Endodermal cell (in vitro differentiated cells): ENCODE measurements around the gene USHBP1. TPM values are rescaled to one million over a fixed set of nuclear protein-coding genes. Genes with fewer than 3 reads are reported as not detected.

Experiments used
- DNase-seq: peaks from one replicate; pipeline ENCODE4 v3.0.0-alpha.2; 2017
- H3K27ac ChIP-seq: 2 replicates; pipeline ENCODE4 v1.5.1; 2013; ENCODE audit warnings: mild to moderate bottlenecking, low read depth, low read length, moderate library complexity
- H3K27me3 ChIP-seq: 2 replicates; pipeline ENCODE4 v1.6.1; 2013; ENCODE audit warnings: mild to moderate bottlenecking, low read length, moderate library complexity; ENCODE audit not compliant: insufficient read depth, control insufficient read depth, poor library complexity, severe bottlenecking
- H3K36me3 ChIP-seq: 2 replicates; pipeline ENCODE4 v1.7.0; 2013; ENCODE audit warnings: mild to moderate bottlenecking, low read length, moderate library complexity; ENCODE audit not compliant: control insufficient read depth, insufficient read depth
- H3K4me1 ChIP-seq: one replicate; pipeline ENCODE4 v1.7.0; 2013; ENCODE audit warnings: low read length; ENCODE audit not compliant: control insufficient read depth, insufficient read depth
- H3K4me3 ChIP-seq: 2 replicates; pipeline ENCODE4 v1.5.1; 2013; ENCODE audit warnings: mild to moderate bottlenecking, low read length, moderate library complexity
- H3K9ac ChIP-seq: 2 replicates; pipeline ENCODE4 v1.6.1; 2013; ENCODE audit warnings: mild to moderate bottlenecking, low read length, moderate library complexity; ENCODE audit not compliant: poor library complexity, severe bottlenecking; ENCODE audit errors: extremely low read depth
- H3K9me3 ChIP-seq: 2 replicates; pipeline ENCODE4 v1.6.1; 2013; ENCODE audit warnings: mild to moderate bottlenecking, low read length, moderate library complexity; ENCODE audit not compliant: control insufficient read depth
- H3K27ac Mint-ChIP-seq: 2 replicates; pipeline ENCODE4 v1.8.0; 2020; ENCODE audit warnings: mixed read lengths
- H3K27me3 Mint-ChIP-seq: 2 replicates; pipeline ENCODE4 v1.8.0; 2021; ENCODE audit warnings: mild to moderate bottlenecking, mixed read lengths; ENCODE audit not compliant: insufficient read depth
- H3K36me3 Mint-ChIP-seq: 2 replicates; pipeline ENCODE4 v1.8.0; 2020; ENCODE audit warnings: low read depth, mixed read lengths
- H3K4me1 Mint-ChIP-seq: 2 replicates; pipeline ENCODE4 v1.8.0; 2020; ENCODE audit warnings: mixed read lengths
- H3K4me3 Mint-ChIP-seq: 2 replicates; pipeline ENCODE4 v1.8.0; 2020; ENCODE audit warnings: mild to moderate bottlenecking, moderate library complexity, mixed read lengths
- H3K9me3 Mint-ChIP-seq: 2 replicates; pipeline ENCODE4 v1.8.0; 2020; ENCODE audit warnings: mild to moderate bottlenecking, mixed read lengths
- CTCF ChIP-seq: fragments of 200-600 bp; sonication (generic); conservative IDR thresholded peaks from 2 replicates; pipeline ENCODE4 v1.5.0; 2021; ENCODE audit warnings: antibody characterized with exemption, mild to moderate bottlenecking
- WGBS, 2 experiments: methylation state at CpG; one replicate each; pipeline versions ENCODE4 v1.1.5 to v1.1.7; 2013; ENCODE audit warnings: missing lambda C conversion rate in 2 of 2, mixed read lengths in 1 of 2; ENCODE audit not compliant: insufficient coverage in 1 of 2, insufficient read length in 1 of 2; 5-methylcytosine and 5-hydroxymethylcytosine counted together
- total RNA-seq, 2 donors: library from RNA; stranded (reverse); fragmentation: NEBNext Ultra II Directional in 1 of 2; extraction: Animal tissue kit (Norgen Biotek cat#: 25700) in 1 of 2; gene quantifications; 2 replicates in 1 of 2; 3 replicates in 1 of 2; pipeline ENCODE4 v1.2.1, GENCODE V29; 2021

USHBP1 gene
- total RNA-seq, 2 donors from 2014 or later, result 3.8 to 6.2 TPM

GRCh38 chr19:17235971-17236777 is 28.4 kb downstream of the USHBP1 start:
- H3K27me3 ChIP-seq, result no peaks in the 10 kb centered on the region
- H3K27ac Mint-ChIP-seq, result no peak overlapping the region
- 16 to 80% methylated on average over 2 to 11 of the region's 27 CpGs for WGBS, 2 experiments
- no peaks in the 10 kb centered on the region for H3K9me3 Mint-ChIP-seq
- DNase-seq, result no peak
- peaks cover 67% of the 10 kb centered on the region for H3K36me3 ChIP-seq
- H3K4me3 ChIP-seq, result no peak overlapping the region
- no peaks in the 10 kb centered on the region for H3K27me3 Mint-ChIP-seq
- peak overlapping the region; percentile 44 for H3K27ac ChIP-seq
- H3K4me3 Mint-ChIP-seq, result peak overlapping the region; percentile 62
- H3K9ac ChIP-seq, result no peak overlapping the region
- peaks cover 10% of the 10 kb centered on the region for H3K4me1 Mint-ChIP-seq
- H3K4me1 ChIP-seq, result peaks cover 4% of the 10 kb centered on the region
- H3K9me3 ChIP-seq, result no peaks in the 10 kb centered on the region
- H3K36me3 Mint-ChIP-seq, result peaks cover 41% of the 10 kb centered on the region
- no peak for TF ChIP-seq CTCF

GRCh38 chr19:17235300-17235970 is 29.1 kb downstream of the USHBP1 start:
- Histone ChIP-seq H3K27me3 (no peaks in the 10 kb centered on the region), H3K4me3 (peak overlapping the region; percentile 78), H3K9ac (peak overlapping the region; percentile 15), H3K9me3 (no peaks in the 10 kb centered on the region), H3K36me3 (peaks cover 66% of the 10 kb centered on the region), H3K4me1 (peaks cover 4% of the 10 kb centered on the region), H3K27ac (peak overlapping the region; percentile 44)
- Mint-ChIP-seq H3K27me3 (no peaks in the 10 kb centered on the region), H3K9me3 (no peaks in the 10 kb centered on the region), H3K27ac (peak overlapping the region; percentile 48), H3K4me1 (peaks cover 3% of the 10 kb centered on the region), H3K36me3 (peaks cover 40% of the 10 kb centered on the region), H3K4me3 (peak overlapping the region; percentile 62)
- WGBS, 2 experiments, result 3 to 6% methylated on average over 18 to 80 of the region's 80 CpGs
- DNase-seq, result peak; percentile 85
- TF ChIP-seq CTCF, result peak; percentile 63

GRCh38 chr19:17234911-17235299 is 29.6 kb downstream of the USHBP1 start:
- no peaks in the 10 kb centered on the region for H3K27me3 ChIP-seq
- DNase-seq, result peak; percentile 90
- Mint-ChIP-seq H3K9me3 (no peaks in the 10 kb centered on the region), H3K27ac (peak overlapping the region; percentile 48), H3K27me3 (no peaks in the 10 kb centered on the region), H3K4me1 (peaks cover 3% of the 10 kb centered on the region), H3K4me3 (peak overlapping the region; percentile 62), H3K36me3 (peaks cover 42% of the 10 kb centered on the region)
- peak overlapping the region; percentile 15 for H3K9ac ChIP-seq
- H3K9me3 ChIP-seq, result no peaks in the 10 kb centered on the region
- peaks cover 4% of the 10 kb centered on the region for H3K4me1 ChIP-seq
- TF ChIP-seq CTCF, result no peak
- H3K36me3 ChIP-seq, result peaks cover 60% of the 10 kb centered on the region
- H3K27ac ChIP-seq, result no peak overlapping the region
- H3K4me3 ChIP-seq, result peak overlapping the region; percentile 78
- 6 to 15% methylated on average over 7 to 10 of the region's 11 CpGs for WGBS, 2 experiments
